WTC11 (cell line): ENCODE results near the gene BABAM2. TPM values are rescaled to one million over a fixed set of nuclear protein-coding genes. Genes with fewer than 3 reads are reported as not detected.

Experiments used
- ATAC-seq: fragments of 200-7000 bp; cut with Tn5 transposase; 2 replicates; pipeline ENCODE4 v1.10.0; 2021; ENCODE audit warnings: mild to moderate bottlenecking, moderate library complexity
- CTCF ChIA-PET: fragments of 300-600 bp; sonication (Branson Sonifier 250); formaldehyde crosslinking; loops from one replicate; lab custom pipeline; 2021; ENCODE audit warnings: antibody characterized with exemption; lab: Charles Lee
- POLR2A ChIA-PET: fragments of 350-600 bp; sonication (Branson Sonifier 250); formaldehyde crosslinking; loops from one replicate; lab custom pipeline; 2021; ENCODE audit warnings: antibody characterized with exemption; lab: Charles Lee
- DNase-seq: peaks from one replicate; pipeline ENCODE4 v3.0.0; 2021; ENCODE audit warnings: low spot score
- H3K27ac Mint-ChIP-seq: 2 replicates; pipeline ENCODE4 v1.8.0; 2021; ENCODE audit warnings: mixed read lengths
- H3K27me3 Mint-ChIP-seq: 2 replicates; pipeline ENCODE4 v1.8.0; 2021; ENCODE audit warnings: low read depth, mild to moderate bottlenecking, moderate library complexity, mixed read lengths
- H3K36me3 Mint-ChIP-seq: 2 replicates; pipeline ENCODE4 v1.8.0; 2021; ENCODE audit warnings: mixed read lengths
- H3K4me1 Mint-ChIP-seq: 2 replicates; pipeline ENCODE4 v1.8.0; 2022; ENCODE audit warnings: mixed read lengths
- H3K4me3 Mint-ChIP-seq: 2 replicates; pipeline ENCODE4 v1.8.0; 2021; ENCODE audit warnings: mild to moderate bottlenecking, moderate library complexity, mixed read lengths
- H3K9me3 Mint-ChIP-seq: 2 replicates; pipeline ENCODE4 v1.8.0; 2021; ENCODE audit warnings: mixed read lengths
- CBFB ChIP-seq: sonication (generic); formaldehyde crosslinking; IDR thresholded peaks from 2 replicates; pipeline ENCODE4 v1.8.1; 2022; ENCODE audit warnings: mild to moderate bottlenecking, low read depth, missing genetic modification reagents
- CDX4 ChIP-seq: fragments of 250-450 bp; sonication (Bioruptor Pico); IDR thresholded peaks from 2 replicates; pipeline ENCODE4 v1.9.0; 2021; ENCODE audit warnings: moderate library complexity, mild to moderate bottlenecking, inconsistent platforms, borderline replicate concordance
- ERG ChIP-seq: fragments of 250-450 bp; sonication (Bioruptor Pico); IDR thresholded peaks from 2 replicates; pipeline ENCODE4 v1.8.0; 2021; ENCODE audit warnings: mild to moderate bottlenecking
- ETV6 ChIP-seq: sonication (generic); formaldehyde crosslinking; IDR thresholded peaks from 2 replicates; pipeline ENCODE4 v1.8.1; 2022; ENCODE audit warnings: mild to moderate bottlenecking, missing genetic modification reagents
- FOXP1 ChIP-seq: sonication (generic); formaldehyde crosslinking; IDR thresholded peaks from 2 replicates; pipeline ENCODE4 v1.8.0; 2022; ENCODE audit warnings: missing genetic modification reagents, mild to moderate bottlenecking, moderate library complexity, borderline replicate concordance
- GABPB1 ChIP-seq: sonication (generic); formaldehyde crosslinking; IDR thresholded peaks from 2 replicates; pipeline ENCODE4 v1.8.1; 2023; ENCODE audit warnings: mild to moderate bottlenecking, missing genetic modification reagents
- MYBL2 ChIP-seq: sonication (generic); formaldehyde crosslinking; IDR thresholded peaks from 2 replicates; pipeline ENCODE4 v1.8.1; 2023; ENCODE audit warnings: mild to moderate bottlenecking, moderate library complexity, missing genetic modification reagents
- NFATC4 ChIP-seq: fragments of 250-450 bp; sonication (Bioruptor Pico); IDR thresholded peaks from 2 replicates; pipeline ENCODE4 v1.9.0; 2021; ENCODE audit warnings: mild to moderate bottlenecking
- PREB ChIP-seq: sonication (generic); formaldehyde crosslinking; IDR thresholded peaks from 2 replicates; pipeline ENCODE4 v1.8.1; 2022; ENCODE audit warnings: mild to moderate bottlenecking, missing genetic modification reagents, moderate library complexity, borderline replicate concordance
- RELA ChIP-seq: sonication (generic); formaldehyde crosslinking; IDR thresholded peaks from 2 replicates; pipeline ENCODE4 v1.8.1; 2022; ENCODE audit warnings: missing genetic modification reagents, mild to moderate bottlenecking, borderline replicate concordance
- RORB ChIP-seq: fragments of 250-450 bp; sonication (Bioruptor Pico); IDR thresholded peaks from 2 replicates; pipeline ENCODE4 v1.9.0; 2021; ENCODE audit warnings: mild to moderate bottlenecking
- STAT6 ChIP-seq: sonication (generic); formaldehyde crosslinking; conservative IDR thresholded peaks from 2 replicates; pipeline ENCODE4 v1.8.1; 2023; ENCODE audit warnings: mild to moderate bottlenecking, low read depth, missing genetic modification reagents, moderate library complexity
- TCF7 ChIP-seq: sonication (generic); formaldehyde crosslinking; IDR thresholded peaks from 2 replicates; pipeline ENCODE4 v1.8.0; 2022; ENCODE audit warnings: mild to moderate bottlenecking, low read depth, missing genetic modification reagents, moderate library complexity
- TP53 ChIP-seq: sonication (generic); formaldehyde crosslinking; IDR thresholded peaks from 2 replicates; pipeline ENCODE4 v1.8.1; 2023; ENCODE audit warnings: mild to moderate bottlenecking, missing genetic modification reagents
- ZNF121 ChIP-seq: sonication (generic); formaldehyde crosslinking; IDR thresholded peaks from 2 replicates; pipeline ENCODE4 v1.8.0; 2023; ENCODE audit warnings: missing genetic modification reagents
- ZNF263 ChIP-seq: sonication (generic); formaldehyde crosslinking; IDR thresholded peaks from 2 replicates; pipeline ENCODE4 v1.8.1; 2022; ENCODE audit warnings: low read depth, mild to moderate bottlenecking, moderate library complexity, missing genetic modification reagents
- ZNF416 ChIP-seq: fragments of 250-450 bp; sonication (Bioruptor Pico); IDR thresholded peaks from 2 replicates; pipeline ENCODE4 v1.9.0; 2021; ENCODE audit warnings: mild to moderate bottlenecking, inconsistent platforms
- ZNF423 ChIP-seq: fragments of 250-450 bp; sonication (Bioruptor Pico); IDR thresholded peaks from 2 replicates; pipeline ENCODE4 v2.1.2; 2022; ENCODE audit warnings: mild to moderate bottlenecking, moderate library complexity
- total RNA-seq: library from RNA; stranded (reverse); gene quantifications from 3 replicates; pipeline ENCODE4 v1.2.3, GENCODE V29; 2021

The BABAM2 gene
- total RNA-seq, 1 experiment from 2014 or later: 16.5 TPM

GRCh38 chr2:27915191-27915590 is 24.7 kb downstream of the BABAM2 start:
- Mint-ChIP-seq H3K27ac (no peak overlapping the region), H3K4me3 (no peak overlapping the region), H3K9me3 (no peaks in the 10 kb centered on the region), H3K4me1 (no peaks in the 10 kb centered on the region), H3K27me3 (no peaks in the 10 kb centered on the region)
- no peak for ATAC-seq
- ChIA-PET POLR2A (no interaction called here), CTCF (no interaction called here)
- no peak for TF ChIP-seq CBFB
- TF ChIP-seq ZNF423 (CRISPR knock-in tag): no peak
- no peak for TF ChIP-seq ETV6 (CRISPR knock-in tag)
- TF ChIP-seq, all 79 proteins: peak for 0
- no peak for DNase-seq
- H3K36me3 Mint-ChIP-seq: no peaks in the 10 kb centered on the region

- no peaks in the 10 kb centered on the region for H3K9me3 Mint-ChIP-seq
- H3K27me3 Mint-ChIP-seq: no peaks in the 10 kb centered on the region
- POLR2A ChIA-PET: no interaction called here
- CTCF ChIA-PET: no interaction called here
- H3K36me3 Mint-ChIP-seq: no peaks in the 10 kb centered on the region
- ATAC-seq: no peak
- DNase-seq: no peak
- no peak for TF ChIP-seq ERG (CRISPR knock-in tag)
- no peak for TF ChIP-seq GABPB1 (CRISPR knock-in tag)
- TF ChIP-seq FOXP1: no peak
- TF ChIP-seq TP53: no peak
- TF ChIP-seq NFATC4 (CRISPR knock-in tag): no peak
- TF ChIP-seq RELA (CRISPR knock-in tag): no peak
- no peak for TF ChIP-seq ZNF121
- TF ChIP-seq MYBL2 (CRISPR knock-in tag): no peak
- TF ChIP-seq STAT6 (CRISPR knock-in tag): no peak
- no peak for TF ChIP-seq ZNF263
- no peak for TF ChIP-seq TCF7 (CRISPR knock-in tag)
- no peak for TF ChIP-seq ZNF416 (CRISPR knock-in tag)
- no peak for TF ChIP-seq RORB (CRISPR knock-in tag)
- no peaks in the 10 kb centered on the region for H3K4me1 Mint-ChIP-seq
- no peak overlapping the region for H3K4me3 Mint-ChIP-seq
- no peak overlapping the region for H3K27ac Mint-ChIP-seq
Observed at GRCh38 chr2:27915874-27916273, 25.3 kb downstream of the BABAM2 start.

GRCh38 chr2:27916293-27916995 is 25.9 kb downstream of the BABAM2 start:
- Mint-ChIP-seq H3K27me3 (no peaks in the 10 kb centered on the region), H3K27ac (no peak overlapping the region), H3K4me3 (no peak overlapping the region), H3K36me3 (no peaks in the 10 kb centered on the region), H3K4me1 (no peaks in the 10 kb centered on the region), H3K9me3 (no peaks in the 10 kb centered on the region)
- DNase-seq (no peak), ATAC-seq (no peak)
- peak; percentile 36; the same call in 1 of the 2 replicates for TF ChIP-seq GABPB1 (CRISPR knock-in tag)
- no peak for TF ChIP-seq CDX4 (CRISPR knock-in tag)
- TF ChIP-seq PREB (CRISPR knock-in tag): no peak
- ChIA-PET CTCF (no interaction called here), POLR2A (no interaction called here)
